ENCODE results near the gene CAMTA2.
"Not testable (repeated sequence)": the region's sequence is repeated elsewhere in the genome, so short reads cannot be mapped to it uniquely, and the experiment has no call there.

CAMTA2 gene

GRCh38 chr17:4945944-4946280 lies 41.6 kb downstream of the CAMTA2 start:
- no peak for DNase-seq

DNA sequence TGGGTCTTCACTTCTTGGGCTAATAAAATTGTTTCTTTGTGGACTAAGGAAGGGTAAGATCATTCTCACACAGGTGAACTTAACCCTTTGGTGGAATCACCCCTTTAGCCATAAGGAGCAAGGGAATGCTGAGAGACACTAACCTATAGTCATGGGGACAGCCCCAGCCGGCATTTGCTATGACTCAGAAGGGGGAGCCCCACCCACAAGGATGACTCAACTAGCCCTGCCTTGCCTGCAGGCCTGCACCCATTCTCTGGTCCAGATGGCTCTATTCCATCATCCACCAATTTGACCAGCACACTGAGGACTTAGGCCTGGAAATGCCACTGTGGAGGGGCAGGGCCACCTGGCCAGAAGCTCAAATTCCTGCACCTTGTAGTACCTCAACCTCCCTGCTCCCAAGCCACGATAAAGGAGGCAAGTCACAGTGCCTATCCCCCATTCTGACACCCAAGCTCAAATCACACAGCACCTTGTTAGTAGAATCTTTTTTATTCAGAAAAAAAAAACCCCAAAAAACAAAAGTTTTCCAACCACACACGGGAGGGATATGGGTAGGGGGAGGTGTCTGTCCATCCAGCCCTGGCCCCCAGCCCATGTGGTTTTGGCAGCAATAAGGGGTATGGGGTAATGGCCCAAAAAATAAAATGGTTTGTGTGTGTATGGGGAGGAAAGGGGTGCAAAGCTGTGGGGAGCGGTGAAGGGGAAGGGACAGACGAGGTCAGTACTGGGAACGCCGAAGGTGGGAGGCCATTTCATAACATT lies 42.1 kb downstream of the CAMTA2 start:
- peak; percentile 55 for DNase-seq

GRCh38 chr17:4944554-4945175 lies 42.8 kb downstream of the CAMTA2 start:
- no peak for DNase-seq

GRCh38 chr17:4944163-4944553 lies 43.3 kb downstream of the CAMTA2 start:
- no peak for DNase-seq

GRCh38 chr17:4942760-4943508 lies 44.5 kb downstream of the CAMTA2 start:
- no peak for DNase-seq

DNA sequence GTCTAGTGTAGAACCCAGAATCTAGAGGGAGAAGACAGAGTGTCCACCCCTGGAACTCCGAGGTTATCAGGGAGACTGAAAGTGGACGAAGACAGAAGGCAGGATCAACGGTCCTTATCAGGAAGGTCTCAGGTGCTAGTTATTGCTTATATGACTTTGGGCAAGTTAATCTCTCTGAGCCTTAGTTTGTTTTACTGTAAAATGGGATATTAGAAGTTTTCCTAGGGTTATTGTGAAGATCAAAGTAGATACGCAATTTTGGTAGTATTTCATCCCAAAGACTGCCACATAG lies 46.2 kb downstream of the CAMTA2 start:
- DNase-seq = no peak

DNA sequence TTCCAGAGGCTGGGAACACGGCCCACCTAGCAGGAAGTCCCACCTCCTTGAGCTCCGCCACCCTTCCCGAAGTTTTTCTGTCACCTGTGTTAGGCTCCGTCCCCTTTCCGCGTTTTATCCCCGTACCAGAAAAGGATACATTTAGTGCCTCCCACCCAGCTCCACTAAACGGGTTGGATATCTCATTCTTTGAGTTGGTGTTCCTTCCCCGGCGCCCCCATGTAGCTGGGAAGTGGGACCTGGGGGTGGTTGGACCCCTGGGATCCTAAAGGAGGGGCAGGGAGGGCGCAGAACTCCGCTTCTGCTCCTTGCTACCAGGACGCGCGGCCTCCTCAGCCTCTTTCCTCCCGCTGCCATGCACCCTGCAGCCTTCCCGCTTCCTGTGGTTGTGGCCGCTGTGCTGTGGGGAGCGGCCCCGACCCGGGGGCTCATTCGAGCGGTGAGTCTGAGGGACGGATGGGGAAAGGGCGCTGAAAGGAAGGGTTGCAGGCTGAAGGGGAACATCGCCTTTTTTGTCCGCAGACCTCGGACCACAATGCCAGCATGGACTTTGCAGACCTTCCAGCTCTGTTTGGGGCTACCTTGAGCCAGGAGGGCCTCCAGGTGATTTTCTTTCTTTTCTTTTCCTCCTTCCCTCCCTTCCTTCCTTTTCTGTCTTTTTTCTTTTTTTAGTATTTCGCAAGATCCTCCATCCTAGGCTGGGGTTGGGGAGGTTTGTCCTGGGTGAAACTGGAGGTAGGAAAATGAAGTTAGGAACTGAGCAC lies 46.7 kb downstream of the CAMTA2 start:
- no peak for DNase-seq

- DNase-seq = peak; percentile 92
These were observed 47.5 kb downstream of the CAMTA2 start, which contains the start of the genes RNF167 and SLC25A11 for GRCh38 chr17:4939796-4940554. Gene RNF167 (plus strand): TSS chr17:4940268. CDS start chr17:4940910, 642 bp downstream. Gene SLC25A11 (minus strand): TSS chr17:4940046. CDS start chr17:4939910, 136 bp downstream.

DNA sequence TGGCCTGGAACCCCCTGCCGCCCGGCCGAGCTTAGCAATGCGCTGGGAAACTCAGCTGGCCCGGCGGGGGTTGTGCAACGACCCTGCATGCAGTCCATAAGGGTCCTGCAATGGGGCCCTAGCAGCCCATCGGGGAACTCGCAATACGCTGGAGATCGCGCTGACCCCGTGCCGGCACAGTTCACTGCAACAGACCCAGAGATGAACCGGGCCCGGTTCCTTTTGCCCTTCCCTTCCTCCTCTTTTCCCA lies 48.0 kb downstream of the CAMTA2 start:
- no peak for DNase-seq

DNA sequence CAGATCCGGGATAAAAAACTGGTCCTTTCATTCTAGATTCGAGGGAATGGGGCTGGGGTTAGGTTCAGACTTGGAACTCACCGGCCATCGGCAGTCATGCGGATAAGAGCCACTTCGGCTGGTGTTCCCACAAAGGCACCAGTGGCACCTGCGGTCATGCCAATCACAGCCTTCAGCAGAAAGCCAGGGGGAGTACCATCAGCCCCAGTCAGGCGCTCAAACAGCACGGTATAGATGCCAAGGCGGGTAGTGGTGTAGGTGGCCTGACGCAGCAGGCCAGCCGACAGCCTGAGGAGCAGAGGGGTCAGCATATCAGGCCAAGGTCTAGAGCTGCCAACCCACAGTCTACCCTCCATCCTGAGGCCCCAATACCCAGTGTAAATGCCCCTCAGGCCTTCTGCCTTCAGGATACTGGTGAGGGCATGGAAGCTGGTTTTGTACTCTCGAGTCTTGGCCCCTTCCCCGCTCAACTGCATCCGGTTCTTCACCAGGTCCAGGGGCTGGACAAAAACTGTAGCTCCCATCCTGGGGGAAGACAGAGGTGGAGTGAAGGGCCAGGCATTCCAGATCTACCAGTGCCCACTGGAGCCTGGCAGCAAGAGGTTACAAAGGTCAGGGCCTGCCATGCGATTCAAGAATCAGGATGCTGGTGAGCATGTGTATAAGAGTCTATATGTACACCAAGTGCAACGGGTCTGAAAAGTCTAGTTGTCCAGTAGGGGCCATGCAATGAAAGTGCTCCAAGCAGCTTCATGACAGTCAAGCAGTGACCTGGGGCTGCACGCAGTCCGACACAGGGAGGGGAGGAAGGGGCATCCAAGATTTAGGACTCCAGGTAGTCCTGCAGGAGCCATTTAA lies 48.6 kb downstream of the CAMTA2 start:
- DNase-seq = no peak

DNA sequence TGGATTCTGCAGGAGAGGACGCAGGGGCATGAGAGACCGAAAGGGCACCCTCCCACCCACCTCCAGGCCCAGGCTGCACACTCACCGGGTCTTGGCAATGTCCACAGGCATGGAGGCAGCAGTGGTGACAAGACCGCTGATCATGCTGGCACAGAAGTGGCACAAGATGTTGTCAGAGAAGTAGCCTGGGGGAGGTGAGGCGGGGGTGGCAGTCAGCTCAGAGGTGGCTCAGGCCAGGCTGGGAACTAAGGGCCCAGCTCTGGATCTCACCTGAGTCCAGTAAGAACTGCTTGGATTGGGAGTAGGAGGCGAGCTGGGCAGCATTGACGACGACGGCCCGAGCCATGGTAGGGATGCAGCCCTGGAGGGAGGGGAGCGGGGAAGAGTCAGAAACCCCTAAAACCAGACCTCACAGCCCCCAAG lies 49.4 kb downstream of the CAMTA2 start:
- no peak for DNase-seq

GRCh38 chr17:4937553-4937952 lies 49.9 kb downstream of the CAMTA2 start:
- no peak for DNase-seq

GRCh38 chr17:4936436-4936835 lies 51.0 kb downstream of the CAMTA2 start:
- DNase-seq = no peak

DNA sequence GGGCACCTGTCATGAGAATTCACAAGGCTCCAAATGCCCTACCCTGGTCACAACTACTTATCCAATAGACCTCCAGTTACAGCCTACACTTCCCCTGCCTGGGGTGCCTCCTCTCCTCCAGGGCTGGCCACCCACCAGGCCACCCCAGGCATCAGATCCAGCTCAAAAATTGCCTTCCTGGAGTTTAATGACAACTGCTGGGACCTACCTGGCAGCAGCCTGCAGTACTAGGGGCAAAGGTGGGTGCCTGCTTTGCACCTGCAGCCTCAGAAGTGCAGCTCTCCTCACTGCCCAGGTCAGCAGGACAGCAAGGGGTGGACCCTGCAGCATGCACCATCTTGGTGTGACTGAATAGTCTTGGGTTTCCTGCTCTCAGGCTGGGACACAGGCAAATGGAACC lies 51.8 kb downstream of the CAMTA2 start:
- no peak for DNase-seq

DNA sequence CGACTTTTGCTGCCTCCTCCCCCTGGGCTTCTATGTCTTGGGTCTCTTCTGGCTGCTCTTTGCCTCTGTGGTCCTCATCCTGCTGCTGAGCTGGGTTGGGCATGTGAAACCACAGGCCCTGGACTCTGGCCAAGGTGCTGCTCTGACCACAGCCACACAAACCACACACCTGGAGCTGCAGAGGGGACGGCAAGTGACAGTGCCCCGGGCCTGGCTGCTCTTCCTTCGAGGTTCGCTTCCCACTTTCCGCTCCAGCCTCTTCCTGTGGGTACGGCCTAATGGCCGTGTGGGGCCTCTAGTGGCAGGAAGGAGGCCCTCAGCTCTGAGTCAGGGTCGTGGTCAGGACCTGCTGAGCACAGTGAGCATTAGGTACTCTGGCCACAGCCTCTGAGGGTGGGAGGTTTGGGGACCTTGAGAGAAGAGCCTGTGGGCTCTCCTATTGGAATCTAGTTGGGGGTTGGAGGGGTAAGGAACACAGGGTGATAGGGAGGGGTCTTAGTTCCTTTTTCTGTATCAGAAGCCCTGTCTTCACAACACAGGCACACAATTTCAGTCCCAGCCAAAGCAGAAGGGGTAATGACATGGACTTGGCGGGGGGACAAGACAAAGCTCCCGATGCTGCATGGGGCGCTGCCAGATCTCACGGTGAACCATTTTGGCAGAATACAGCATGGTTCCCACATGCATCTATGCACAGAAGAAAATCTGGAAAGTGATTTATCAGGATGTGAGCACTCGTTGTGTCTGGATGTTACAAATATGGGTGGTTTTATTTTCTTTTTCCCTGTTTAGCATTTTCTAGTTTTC lies 53.1 kb downstream of the CAMTA2 start:
- no peak for DNase-seq

- no peak for DNase-seq
These were observed 53.8 kb downstream of the CAMTA2 start for GRCh38 chr17:4933646-4934045.

- no peak for DNase-seq
These were observed 54.7 kb downstream of the CAMTA2 start for GRCh38 chr17:4932756-4933155.

GRCh38 chr17:4931963-4932362 lies 55.5 kb downstream of the CAMTA2 start, which contains the start of gene GP1BA:
Gene GP1BA (plus strand): TSS chr17:4932277. CDS start chr17:4932605, 328 bp downstream.
- no peak for DNase-seq

DNA sequence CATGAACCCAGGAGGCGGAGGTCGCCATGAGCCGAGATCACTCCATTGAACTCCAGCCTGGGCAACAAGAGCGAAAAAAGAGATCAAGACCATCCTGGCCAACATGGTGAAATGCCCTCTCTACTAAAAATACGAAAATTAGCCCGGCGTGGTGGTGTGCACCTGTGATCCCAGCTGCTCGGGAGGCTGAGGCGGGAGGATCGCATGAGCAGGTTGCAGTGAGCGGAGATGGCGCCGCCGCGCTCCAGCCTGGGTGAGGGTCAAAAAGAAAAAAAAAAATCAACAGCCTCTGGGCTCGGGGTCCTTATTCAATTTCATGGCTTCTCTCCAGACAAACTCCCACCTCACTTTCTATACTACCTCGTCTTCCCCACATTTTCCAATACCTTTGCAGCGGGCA lies 58.6 kb downstream of the CAMTA2 start:
- DNase-seq = no peak

DNA sequence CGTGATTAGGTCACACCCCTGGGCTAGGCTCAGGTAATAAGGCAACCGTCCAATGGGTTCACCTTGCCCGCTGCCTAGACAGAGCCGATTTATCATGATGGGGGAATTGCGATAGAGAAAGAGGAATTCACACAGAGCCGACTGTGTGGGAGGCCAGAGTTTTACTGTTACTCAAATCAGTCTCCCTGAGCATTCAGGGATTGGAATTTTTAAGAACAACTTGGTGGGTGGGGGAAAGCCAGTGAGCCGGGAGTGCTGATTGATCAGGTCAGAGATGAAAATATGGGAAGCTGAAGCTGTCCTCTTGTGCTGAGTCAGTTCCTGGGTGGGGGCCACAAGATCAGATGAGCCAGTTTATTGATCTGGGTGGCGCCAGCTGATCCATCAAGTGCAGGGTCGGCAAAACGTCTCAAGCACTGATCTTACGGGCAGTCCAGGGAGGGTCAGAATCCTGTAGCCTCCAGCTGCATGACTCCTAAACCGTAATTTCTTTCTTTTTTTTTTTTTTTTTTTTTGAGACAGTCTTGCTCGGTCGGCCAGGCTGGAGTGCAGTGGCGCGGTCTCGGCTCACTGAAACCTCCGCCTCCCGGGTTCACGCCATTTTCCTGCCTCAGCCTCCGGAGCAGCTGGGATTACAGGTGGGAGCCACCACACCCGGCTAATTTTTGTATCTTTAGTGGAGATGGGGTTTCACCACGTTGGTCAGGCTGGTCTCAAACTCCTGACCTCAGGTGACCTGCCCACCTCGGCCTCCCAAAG lies 60.7 kb downstream of the CAMTA2 start:
- not testable (repeated sequence) for DNase-seq

All from GOT3 (cell line).